HL-60/S4 treated with retinoic acid at 250 ng/mL for 4 days and 3 days (cell line): Measurements from ENCODE around the gene DDX10.

Experiments
- in situ Hi-C: fragments of 300-500 bp; cut with MboI; formaldehyde crosslinking; loops from 2 replicates; pipeline ENCODE4 v1.7.0; 2022; ENCODE audit warnings: low sequenced_read_pairs

Gene DDX10

GRCh38 chr11:108654100-108654499 lies 10.8 kb upstream of the DDX10 start:
- in situ Hi-C loops: loop anchor here (25.0 kb wide), 1 partner anchor 542 kb away; the partner anchor contains the start of gene ACAT1

GRCh38 chr11:108654994-108655631 lies 9.8 kb upstream of the DDX10 start:
- in situ Hi-C loops: loop anchor here (25.0 kb wide), 1 partner anchor 543 kb away; the partner anchor contains the start of gene ACAT1

DNA sequence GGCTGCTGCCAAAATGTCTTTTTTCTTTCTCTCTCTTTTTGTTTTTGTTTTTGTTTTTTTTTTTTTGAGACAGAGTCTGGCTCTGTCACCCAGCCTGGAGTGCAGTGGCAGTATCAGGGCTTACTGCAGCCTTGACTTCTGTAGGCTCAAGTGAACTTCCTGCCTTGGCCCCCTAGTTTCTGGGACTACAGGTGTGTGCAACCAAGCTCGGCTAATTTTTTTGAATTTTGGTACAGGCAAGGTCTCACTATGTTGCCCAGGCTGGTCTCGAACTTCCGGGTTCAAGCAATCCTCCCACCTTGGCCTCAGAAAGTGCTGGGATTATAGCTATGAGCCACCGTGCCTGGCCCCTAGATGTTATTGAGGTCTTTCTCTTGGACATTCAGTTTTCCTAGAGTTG lies 2.2 kb upstream of the DDX10 start:
- in situ Hi-C loops: loop anchor here (25.0 kb wide), 1 partner anchor 550 kb away; the partner anchor contains the start of gene ACAT1

- in situ Hi-C loops: loop anchor here (25.0 kb wide), 1 partner anchor 551 kb away; the partner anchor contains the start of gene ACAT1
These were observed 1.6 kb upstream of the DDX10 start for GRCh38 chr11:108663154-108663877.

DNA sequence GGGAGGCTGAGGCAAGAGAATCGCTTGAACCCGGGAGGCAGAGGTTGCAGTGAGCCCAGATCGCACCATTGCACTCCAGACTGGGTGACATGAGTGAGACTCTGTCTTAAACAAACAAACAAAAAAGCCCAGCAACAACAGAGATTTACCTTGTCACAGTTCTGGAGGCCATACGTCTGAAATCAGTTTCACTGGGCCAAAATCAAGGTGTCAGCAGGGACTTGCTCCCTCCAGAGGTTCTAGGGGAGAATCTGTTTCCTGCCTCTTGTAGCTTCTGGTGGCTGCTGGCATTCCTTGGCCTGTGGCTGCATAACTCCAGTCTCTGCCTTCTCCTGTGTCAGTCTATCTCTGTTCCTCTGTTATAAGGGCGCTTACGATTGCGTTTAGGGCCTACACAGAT lies 1.5 kb downstream of the DDX10 start:
- in situ Hi-C loops: loop anchor here (25.0 kb wide), 1 partner anchor 554 kb away; the partner anchor contains the start of gene ACAT1

GRCh38 chr11:108669286-108669685 lies 4.4 kb downstream of the DDX10 start:
- in situ Hi-C loops: loop anchor here (25.0 kb wide), 1 partner anchor 557 kb away; the partner anchor contains the start of gene ACAT1

- in situ Hi-C loops: loop anchor here (25.0 kb wide), 1 partner anchor 557 kb away; the partner anchor contains the start of gene ACAT1
These were observed 4.8 kb downstream of the DDX10 start for GRCh38 chr11:108669711-108670110.

DNA sequence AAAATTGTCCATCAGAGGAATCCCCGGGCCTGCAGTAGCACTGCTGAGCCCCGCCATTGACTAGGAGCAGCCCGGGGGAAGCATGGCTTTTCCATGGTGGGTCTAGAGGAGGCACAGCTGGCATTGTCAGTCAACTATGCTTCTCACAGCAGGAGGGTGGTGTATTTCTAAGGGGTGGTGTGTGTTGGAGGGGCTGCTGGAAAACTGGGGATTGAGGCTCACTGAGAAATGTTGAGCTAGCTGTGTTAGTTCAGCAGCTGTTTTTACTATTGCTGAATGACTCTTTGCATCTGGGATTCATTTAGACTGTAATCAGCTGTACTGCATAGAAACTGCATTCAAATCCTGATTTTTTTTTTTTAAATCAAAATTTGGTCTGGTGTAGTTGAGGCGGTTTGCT lies 5.6 kb downstream of the DDX10 start:
- in situ Hi-C loops: loop anchor here (25.0 kb wide), 1 partner anchor 558 kb away; the partner anchor contains the start of gene ACAT1

- in situ Hi-C loops: loop anchor here (25.0 kb wide), 1 partner anchor 560 kb away; the partner anchor contains the start of gene ACAT1
These were observed 7.2 kb downstream of the DDX10 start for GRCh38 chr11:108672113-108672512.

GRCh38 chr11:108672786-108673185 lies 7.9 kb downstream of the DDX10 start:
- in situ Hi-C loops: loop anchor here (25.0 kb wide), 1 partner anchor 560 kb away; the partner anchor contains the start of gene ACAT1

- in situ Hi-C loops: no loop called here
These were observed 14.2 kb downstream of the DDX10 start for GRCh38 chr11:108679045-108679444.

GRCh38 chr11:108680271-108680670 lies 15.4 kb downstream of the DDX10 start:
- in situ Hi-C loops: no loop called here

- in situ Hi-C loops: no loop called here
These were observed 20.7 kb downstream of the DDX10 start for GRCh38 chr11:108685419-108686130.

DNA sequence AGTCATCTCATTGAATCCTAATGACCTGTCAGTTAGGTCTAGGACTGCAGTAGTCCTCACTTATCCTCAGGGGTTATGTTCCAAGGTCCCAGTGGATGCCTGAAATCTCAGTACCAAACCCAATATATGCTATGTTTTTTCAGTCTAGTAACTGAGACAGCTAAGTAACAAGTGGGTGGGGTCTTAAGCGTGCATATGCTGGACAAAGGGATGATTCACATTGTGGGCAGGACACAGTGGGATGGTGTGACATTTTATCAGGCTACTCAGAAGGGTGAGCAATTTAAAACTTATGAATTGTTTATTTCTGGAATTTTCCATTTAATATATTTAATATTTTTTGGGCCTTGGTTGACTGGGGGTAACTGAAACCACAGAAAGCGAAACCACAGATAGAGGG lies 29.0 kb downstream of the DDX10 start:
- in situ Hi-C loops: no loop called here

DNA sequence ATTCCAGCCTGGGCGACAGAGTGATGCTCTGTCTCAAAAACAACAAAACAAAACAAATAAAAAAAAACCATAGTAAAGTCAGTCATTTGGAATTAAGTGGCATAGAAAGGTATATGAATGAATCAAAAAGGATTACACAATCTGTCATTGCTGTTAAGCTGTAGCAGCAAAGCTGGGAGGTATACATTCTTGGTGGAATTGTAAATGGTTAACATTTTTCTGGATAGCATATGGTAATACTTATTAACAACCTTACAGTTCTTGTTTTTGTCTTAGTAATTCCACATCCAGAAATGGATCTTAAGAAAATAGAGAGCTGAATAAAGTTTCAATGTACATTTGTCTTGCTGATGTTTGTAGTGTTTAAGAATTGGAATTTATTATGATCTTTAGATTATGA lies 30.0 kb downstream of the DDX10 start:
- in situ Hi-C loops: no loop called here

- in situ Hi-C loops: no loop called here
These were observed 33.1 kb downstream of the DDX10 start for GRCh38 chr11:108697872-108698473.

GRCh38 chr11:108698844-108699642 lies 34.2 kb downstream of the DDX10 start:
- in situ Hi-C loops: no loop called here

- in situ Hi-C loops: loop anchor here (25.0 kb wide), 1 partner anchor 983 kb away; no protein-coding TSS in a partner anchor
These were observed 39.0 kb downstream of the DDX10 start for GRCh38 chr11:108703916-108704315.

DNA sequence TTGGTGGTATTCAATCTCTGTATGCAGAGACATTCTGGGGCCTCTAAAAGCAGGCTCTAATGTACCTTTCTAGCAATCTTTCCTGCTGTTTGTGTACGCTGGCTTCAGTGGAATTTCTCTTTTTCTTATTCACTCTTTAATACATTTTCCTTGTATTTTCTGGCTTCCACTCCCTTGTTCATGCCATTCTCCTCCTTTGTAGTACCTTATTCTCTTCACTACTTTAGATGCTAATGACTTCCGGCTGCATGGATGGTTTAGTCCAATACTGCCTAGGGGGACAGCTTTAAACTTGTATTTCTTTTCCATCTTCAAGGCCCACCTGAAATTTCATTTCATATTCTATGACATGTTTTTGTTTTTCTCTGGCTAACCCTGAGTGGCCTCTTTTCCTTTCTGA lies 40.2 kb downstream of the DDX10 start:
- in situ Hi-C loops: loop anchor here (25.0 kb wide), 1 partner anchor 982 kb away; no protein-coding TSS in a partner anchor

DNA sequence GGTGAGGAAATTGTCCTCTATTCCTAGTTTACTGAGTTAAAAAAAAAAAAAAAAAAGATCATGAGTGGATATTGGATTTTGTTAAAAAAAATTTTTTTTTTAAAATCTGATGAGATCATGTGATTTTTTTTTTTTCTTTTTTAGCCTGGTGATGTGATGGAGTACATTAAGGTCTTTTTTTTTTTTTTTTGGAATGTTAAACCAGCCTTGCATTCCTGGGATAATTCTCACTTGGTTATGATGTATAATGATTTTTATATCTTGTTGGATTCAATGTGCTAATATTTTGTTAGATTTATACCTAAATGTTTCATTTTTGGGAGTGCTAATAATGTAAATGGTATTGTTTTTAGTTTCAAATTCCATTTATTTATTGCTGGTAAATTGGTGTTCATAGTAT lies 43.3 kb downstream of the DDX10 start:
- in situ Hi-C loops: loop anchor here (25.0 kb wide), 1 partner anchor 979 kb away; no protein-coding TSS in a partner anchor
